HG03558 (cell line): ENCODE results near the gene INSL6.
"Not testable (repeated sequence)": the region's sequence is repeated elsewhere in the genome, so short reads cannot be mapped to it uniquely, and the experiment has no call there.

Experiments used
- ATAC-seq: cut with Tn5 transposase; IDR thresholded peaks from one replicate; pipeline ENCODE4 v1.9.1; 2021; ENCODE audit warnings: moderate number of reproducible peaks; ENCODE audit not compliant: unreplicated experiment; ENCODE audit errors: extremely low read depth

Gene INSL6

GRCh38 chr9:5185220-5185840 lies at the start of gene INSL6:
TSS of gene INSL6 (minus strand) at chr9:5185639. CDS start at chr9:5185602, 37 bp downstream.
- ATAC-seq: no peak

- no peak for ATAC-seq
These were observed 45.8 kb upstream of the INSL6 start, which contains the start of gene INSL4 for GRCh38 chr9:5231212-5231611. TSS of gene INSL4 (plus strand) at chr9:5231419. CDS start at chr9:5231524, 105 bp downstream.

GRCh38 chr9:5230554-5230953 lies 45.1 kb upstream of the INSL6 start:
- no peak for ATAC-seq

DNA sequence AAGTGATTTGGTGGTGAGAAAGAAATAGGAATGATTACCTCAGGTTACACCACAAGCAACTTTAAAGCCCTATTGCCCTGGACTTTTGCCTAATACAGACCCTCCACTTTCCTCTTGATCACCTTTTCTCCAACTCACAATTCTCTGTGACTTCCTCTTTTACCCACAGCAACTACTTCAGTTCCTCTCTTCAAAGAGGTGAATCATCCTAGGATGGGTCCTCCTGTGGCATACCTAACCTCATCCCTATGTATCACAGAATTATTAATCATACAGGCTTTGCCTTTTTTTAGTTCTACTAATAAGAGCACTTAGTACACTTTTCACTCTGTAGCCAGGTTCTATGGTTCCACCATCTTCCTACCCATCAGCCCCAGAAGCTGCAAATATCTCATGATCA lies 19.6 kb upstream of the INSL6 start:
- ATAC-seq: no peak

GRCh38 chr9:5195463-5195862 lies 10.0 kb upstream of the INSL6 start:
- ATAC-seq: no peak

DNA sequence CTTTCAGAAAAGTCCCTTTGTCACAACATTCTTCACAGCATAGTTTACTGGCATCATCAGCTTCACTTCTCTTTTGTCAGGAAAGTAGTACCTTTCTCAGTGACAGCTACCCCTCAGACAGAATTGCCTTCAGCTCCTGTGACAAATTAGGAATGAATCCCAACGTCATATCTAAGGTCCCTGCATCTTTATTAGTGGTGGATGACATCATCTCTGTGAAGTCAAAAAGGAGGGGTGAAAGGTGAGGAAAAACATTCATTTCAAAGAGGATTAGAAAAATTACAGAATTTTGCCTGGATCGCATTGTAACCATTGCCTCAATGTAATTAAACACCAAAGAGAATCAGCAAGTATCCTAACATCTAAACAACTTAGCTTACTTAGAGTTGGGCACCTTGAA lies 7.9 kb upstream of the INSL6 start:
- ATAC-seq: no peak

GRCh38 chr9:5191985-5192384 lies 6.5 kb upstream of the INSL6 start:
- ATAC-seq: no peak

GRCh38 chr9:5188060-5188984 lies 2.9 kb upstream of the INSL6 start:
- ATAC-seq: no peak

DNA sequence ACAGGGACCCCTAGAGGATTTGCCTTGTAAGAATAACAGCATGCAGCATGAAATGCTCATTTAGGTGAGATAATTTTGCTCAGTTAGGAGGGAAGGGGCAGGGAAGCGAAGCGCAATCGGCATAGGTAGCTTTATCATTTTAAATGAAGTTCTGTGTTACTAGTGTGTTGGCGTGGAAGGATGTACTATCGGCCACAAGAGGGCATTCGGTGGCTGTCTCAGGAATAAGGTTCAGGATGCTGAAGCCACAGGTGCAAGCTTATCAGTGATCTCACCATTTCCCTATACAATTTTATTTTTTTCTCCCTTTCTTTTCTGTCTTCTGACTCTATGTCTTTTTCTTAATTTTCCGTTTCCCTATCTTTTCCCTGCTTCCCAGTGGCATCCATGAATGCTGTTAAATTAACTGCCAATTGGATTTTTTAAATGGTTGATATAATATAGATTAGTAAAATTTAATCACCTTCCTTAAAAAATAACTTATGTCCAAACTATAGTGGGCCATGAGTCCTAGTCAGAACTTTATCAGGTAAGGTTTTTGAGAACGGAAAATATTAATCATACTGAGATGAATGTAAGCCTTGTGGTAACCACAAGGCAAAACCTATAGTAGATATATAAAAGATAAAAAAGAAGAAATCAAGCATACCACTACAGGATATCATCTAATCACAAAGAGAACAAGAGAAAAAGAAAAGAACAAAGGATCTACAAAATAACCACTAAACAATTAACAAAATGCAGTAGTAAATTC lies 1.2 kb upstream of the INSL6 start:
- no peak for ATAC-seq

DNA sequence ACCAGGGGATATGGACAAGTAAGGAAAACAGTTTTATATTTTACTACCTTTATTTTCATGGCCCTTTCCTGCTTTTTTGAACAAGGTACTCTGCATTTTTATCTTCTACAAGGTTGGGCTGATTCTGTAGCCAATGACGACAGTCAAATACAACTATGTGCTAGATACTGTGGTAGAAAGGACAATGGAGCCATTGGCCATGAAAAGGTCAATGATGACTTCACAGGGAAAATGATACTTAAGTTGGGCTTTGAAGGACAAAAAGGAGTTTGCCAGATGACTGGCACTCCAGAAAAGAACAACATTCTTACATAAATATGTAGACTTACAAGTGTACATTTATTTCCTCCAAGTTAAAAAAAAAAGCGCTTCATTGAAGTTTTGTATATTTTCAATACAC lies 663 bp downstream of the INSL6 start:
- ATAC-seq: no peak

- ATAC-seq: not testable (repeated sequence)
These were observed 4.8 kb downstream of the INSL6 start for GRCh38 chr9:5180631-5181030.

- no peak for ATAC-seq
These were observed 7.2 kb downstream of the INSL6 start for GRCh38 chr9:5178126-5178805.

DNA sequence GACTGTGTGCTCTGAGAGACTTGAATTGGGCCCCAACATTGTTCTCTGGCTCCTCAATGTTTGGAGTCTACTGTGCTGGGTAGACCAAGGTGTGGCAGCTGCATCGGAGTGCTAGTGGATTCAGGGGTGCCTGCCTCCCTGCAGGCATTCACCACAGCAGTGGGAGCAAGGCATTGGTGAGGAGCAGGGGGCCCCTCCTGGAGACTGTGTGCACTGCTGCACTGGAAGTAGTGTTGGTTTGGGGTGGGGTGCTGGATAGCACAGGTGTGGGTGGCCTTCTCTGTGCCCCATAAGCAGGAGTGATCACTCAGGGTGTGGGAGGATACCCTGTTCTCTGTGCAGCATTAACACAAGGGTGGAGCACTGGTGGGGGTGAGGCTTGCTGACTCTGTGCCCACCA lies 39.2 kb downstream of the INSL6 start:
- ATAC-seq: no peak

GRCh38 chr9:5144217-5144616 lies 41.2 kb downstream of the INSL6 start:
- no peak for ATAC-seq

DNA sequence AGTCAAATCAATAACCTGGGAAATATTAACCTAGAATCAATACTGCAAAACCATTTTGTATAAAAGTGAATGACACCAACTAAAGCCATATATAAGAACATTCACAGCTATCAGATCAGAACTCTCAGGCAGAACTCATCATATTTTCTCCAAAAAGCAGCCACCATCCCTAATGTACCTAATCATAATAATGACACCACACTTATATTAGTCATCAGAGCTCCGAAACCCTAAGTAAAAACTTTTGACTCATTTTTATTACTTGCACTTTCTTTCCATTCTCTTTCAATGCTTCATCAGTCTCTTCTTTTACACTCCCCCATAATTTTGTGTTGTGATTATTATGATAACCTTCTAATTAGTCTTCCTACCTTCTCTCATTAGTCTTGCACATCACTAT lies 45.3 kb downstream of the INSL6 start:
- ATAC-seq: no peak

DNA sequence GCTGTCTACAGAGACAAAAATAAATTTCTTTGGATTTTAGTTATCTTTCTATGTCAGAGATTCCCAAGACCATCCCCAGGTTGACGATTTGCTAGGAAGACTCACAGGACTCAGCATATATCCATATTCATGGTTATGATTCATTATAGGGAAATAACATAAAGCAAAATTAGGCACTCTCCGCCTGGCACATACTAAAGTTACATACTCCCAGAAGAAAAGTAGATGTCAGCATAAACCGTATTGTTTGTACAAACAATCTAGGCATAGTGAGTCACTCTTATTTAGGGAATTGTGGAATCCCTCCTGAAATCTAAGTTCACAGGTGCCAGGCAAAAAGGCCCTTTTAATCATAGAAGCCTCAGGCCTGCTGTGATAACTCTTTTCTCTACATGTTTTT lies 62.9 kb downstream of the INSL6 start:
- no peak for ATAC-seq

DNA sequence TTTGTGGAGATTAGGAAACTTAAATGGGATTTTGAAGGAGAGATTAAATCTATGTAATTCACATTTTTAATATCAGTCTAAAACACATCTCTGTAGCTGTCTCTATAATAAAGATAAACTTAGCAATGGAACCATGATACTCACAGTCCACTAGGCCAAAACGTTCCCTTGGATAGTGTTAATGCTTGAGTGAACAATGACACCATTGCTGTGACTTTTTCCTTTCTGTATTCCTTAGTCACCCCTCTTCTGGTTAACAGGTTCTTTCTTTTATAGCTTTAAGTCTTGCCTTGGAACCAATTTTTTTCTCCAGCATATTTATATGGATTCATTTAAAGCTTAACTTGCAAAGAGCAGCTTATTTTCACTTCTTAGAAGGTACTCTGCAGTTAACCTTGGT lies 63.3 kb downstream of the INSL6 start:
- ATAC-seq: no peak

GRCh38 chr9:5113994-5114748 lies 71.3 kb downstream of the INSL6 start:
- ATAC-seq: no peak
